Left lung (tissue), 10 donors: ENCODE measurements around the gene ATP1A3. TPM values are rescaled to one million over a fixed set of nuclear protein-coding genes. Genes with fewer than 3 reads are reported as not detected.
A peak's percentile ranks its signal among the peaks of the same experiment; 100 is the strongest.

ENCODE experiments used
- ATAC-seq: fragments of 200-7000 bp; cut with Tn5 transposase; one replicate; pipeline ENCODE4 v1.9.1; 2020; ENCODE audit warnings: moderate library complexity
- DNase-seq, 4 donors: peaks; one replicate each; pipeline ENCODE4 v3.0.0-alpha.2; 2013 to 2020
- H3K27ac ChIP-seq, 2 donors: fragments of 200-600 bp; sonication (generic) in 1 of 2; one replicate each; pipeline versions ENCODE4 v1.5.0 to v1.8.0; 2020 to 2021
- H3K27me3 ChIP-seq, 2 donors: fragments of 200-600 bp; sonication (generic) in 1 of 2; one replicate each; pipeline versions ENCODE4 v1.5.0 to v1.8.0; 2020 to 2021
- H3K36me3 ChIP-seq, 2 donors: fragments of 200-600 bp; sonication (generic) in 1 of 2; one replicate each; pipeline versions ENCODE4 v1.5.0 to v1.8.0; 2020 to 2021
- H3K4me1 ChIP-seq, 2 donors: fragments of 200-600 bp; one replicate each; pipeline ENCODE4 v1.8.0; 2021
- H3K4me3 ChIP-seq, 2 donors: fragments of 200-600 bp; sonication (generic) in 1 of 2; one replicate each; pipeline versions ENCODE4 v1.5.0 to v1.8.0; 2020 to 2021; ENCODE audit warnings: mild to moderate bottlenecking in 1 of 2
- H3K9me3 ChIP-seq, 2 donors: fragments of 200-600 bp; sonication (generic) in 1 of 2; one replicate each; pipeline versions ENCODE4 v1.5.0 to v1.8.0; 2020 to 2021
- CTCF ChIP-seq, 2 donors: fragments of 200-600 bp; sonication (generic) in 1 of 2; IDR thresholded peaks; one replicate each; pipeline versions ENCODE4 v1.5.0 to v1.8.0; 2021; ENCODE audit warnings: antibody characterized with exemption in 2 of 2
- intact Hi-C, 2 donors: fragments of 100-400 bp; cut with DNase I; formaldehyde crosslinking; loops; one replicate each; pipeline versions ENCODE4 v1.11.2 to v1.14.2; 2022
- polyA plus RNA-seq, 6 donors: library from polyadenylated mRNA; unstranded; fragments of 120-200 nt; gene quantifications; one replicate each; pipeline ENCODE4 v1.2.1, GENCODE V29; 2013; ENCODE audit not compliant: insufficient read length in 6 of 6
- total RNA-seq, 2 donors: library from RNA; stranded (reverse); fragmentation: NEBNext Ultra II Directional; extraction: Animal tissue kit (Norgen Biotek cat#: 25700); gene quantifications; one replicate each; pipeline ENCODE4 v1.2.1, GENCODE V29; 2021
- donor health status: DM: no; HTN: yes; CAD: no.
- donor health status: DM: no; HTN: no; CAD: no.

Gene ATP1A3
- total and polyA plus RNA-seq, 8 donors = 0.20 to 0.86 (median 0.40) TPM; not detected in 3

- ATAC-seq (no peak), DNase-seq (no peak)
- Histone ChIP-seq H3K27ac (no peak overlapping the region), H3K4me3 (no peak overlapping the region), H3K9me3 (no peaks in the 10 kb centered on the region), H3K4me1 (peaks cover 0 to 9% of the 10 kb centered on the region in 2 donors), H3K27me3 (peaks cover 0 to 9% of the 10 kb centered on the region in 2 donors), H3K36me3 (no peaks in the 10 kb centered on the region)
- TF ChIP-seq CTCF (IDR thresholded peaks at IDR 0.05) = peak in 1 of 2 donors; percentile 16
- intact Hi-C loops = no loop called here
Measured at GRCh38 chr19:42028304-42029216, 34.5 kb upstream of the ATP1A3 start.

DNA sequence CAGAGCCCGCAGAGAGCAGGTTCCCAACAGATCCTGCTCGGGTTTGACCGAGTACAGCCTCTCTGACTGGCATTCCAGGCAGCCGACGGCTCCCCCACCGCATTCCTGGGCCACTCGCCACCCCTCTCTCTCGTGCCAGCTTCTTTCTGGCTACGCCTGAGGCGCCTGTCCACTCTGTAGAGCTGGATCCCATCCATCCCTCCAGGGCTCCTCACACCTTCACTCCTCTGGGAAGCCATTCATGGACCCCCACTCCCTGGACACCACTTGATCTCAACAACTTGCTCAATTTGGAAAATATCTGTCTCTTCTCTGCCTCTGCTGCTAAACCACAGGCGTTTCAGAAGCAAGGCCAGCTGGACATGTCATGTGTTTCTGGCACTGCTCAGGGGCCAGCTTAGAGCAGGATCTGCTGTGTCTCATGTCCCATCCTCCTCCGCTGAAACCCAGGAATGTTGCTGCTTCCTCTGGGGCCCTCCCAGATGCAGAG is 30.6 kb upstream of the ATP1A3 start:
- ATAC-seq = peak; percentile 51
- Histone ChIP-seq H3K36me3 (no peaks in the 10 kb centered on the region), H3K4me3 (no peak overlapping the region), H3K27me3 (peaks cover 0 to 14% of the 10 kb centered on the region in 2 donors), H3K27ac (no peak overlapping the region), H3K4me1 (peaks cover 0 to 5% of the 10 kb centered on the region in 2 donors), H3K9me3 (no peaks in the 10 kb centered on the region)
- intact Hi-C loops = no loop called here
- peak in 2 of 4 donors; percentile 90 to 93 for DNase-seq
- TF ChIP-seq CTCF (IDR thresholded peaks at IDR 0.05) = no peak

DNA sequence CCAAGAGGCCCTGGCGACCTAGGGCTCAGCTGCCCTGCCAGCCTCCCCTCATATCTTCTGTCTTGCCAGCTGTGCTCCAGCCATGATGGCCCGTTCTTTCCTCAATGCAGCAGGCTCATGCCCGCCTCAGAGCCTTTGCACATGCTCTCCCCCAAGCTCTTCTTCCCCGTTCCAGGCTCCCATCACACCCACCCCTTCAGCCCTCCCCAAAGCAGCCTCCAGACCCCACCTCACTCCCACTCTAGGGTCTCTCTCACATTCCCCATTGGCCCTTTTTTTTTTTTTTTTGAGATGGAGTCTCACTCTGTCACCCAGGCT is 29.9 kb upstream of the ATP1A3 start:
- no peak for ATAC-seq
- no peak for TF ChIP-seq CTCF (IDR thresholded peaks at IDR 0.05)

GRCh38 chr19:42023121-42023942 is 29.3 kb upstream of the ATP1A3 start:
- ATAC-seq = peak; percentile 51
- DNase-seq = no peak
- intact Hi-C loops = no loop called here

More for the DNA sequence above, 29.9 kb upstream of the ATP1A3 start:
- H3K36me3 ChIP-seq = no peaks in the 10 kb centered on the region
- peaks cover 0 to 14% of the 10 kb centered on the region in 2 donors for H3K27me3 ChIP-seq
- H3K4me3 ChIP-seq = no peak overlapping the region
- no peaks in the 10 kb centered on the region for H3K9me3 ChIP-seq
- DNase-seq = no peak
- intact Hi-C loops = no loop called here
- peaks cover 0 to 5% of the 10 kb centered on the region in 2 donors for H3K4me1 ChIP-seq
- no peak overlapping the region for H3K27ac ChIP-seq

More at GRCh38 chr19:42023121-42023942, 29.3 kb upstream of the ATP1A3 start:
- Histone ChIP-seq H3K27ac (no peak overlapping the region), H3K36me3 (no peaks in the 10 kb centered on the region), H3K4me3 (no peak overlapping the region), H3K27me3 (peaks cover 0 to 14% of the 10 kb centered on the region in 2 donors), H3K9me3 (no peaks in the 10 kb centered on the region), H3K4me1 (peaks cover 0 to 5% of the 10 kb centered on the region in 2 donors)
- TF ChIP-seq CTCF (IDR thresholded peaks at IDR 0.05) = no peak
